Panc1 (cell line): ENCODE data around the gene MYO18B. TPM values are rescaled to one million over a fixed set of nuclear protein-coding genes. Genes with fewer than 3 reads are reported as not detected.

Experiments used
- ATAC-seq: fragments of 200-7000 bp; cut with Tn5 transposase; 2 replicates; pipeline ENCODE4 v1.9.1; 2020; ENCODE audit warnings: mild to moderate bottlenecking, moderate library complexity
- BruUV-seq: library from RNA; stranded (reverse); fragments of 400-500 nt; replicated peaks from 2 replicates; lab custom pipeline; 2021; lab: Mats Ljungman, UMichigan
- CTCF ChIA-PET: fragments of 300-600 bp; sonication (Branson Sonifier 250); formaldehyde crosslinking; loops from one replicate; lab custom pipeline; 2022; ENCODE audit warnings: antibody characterized with exemption; lab: Charles Lee
- POLR2A ChIA-PET: fragments of 300-600 bp; sonication (Branson Sonifier 250); formaldehyde crosslinking; loops from one replicate; lab custom pipeline; 2022; ENCODE audit warnings: antibody characterized with exemption; lab: Charles Lee
- DNase-seq: peaks from one replicate; pipeline ENCODE4 v3.0.0-alpha.2; 2010; ENCODE audit warnings: low read depth, low spot score
- H3K27ac ChIP-seq: 2 replicates; pipeline ENCODE4 v1.5.1; 2011; ENCODE audit warnings: mild to moderate bottlenecking, low read length, inconsistent platforms
- H3K27me3 ChIP-seq: fragments of 200-500 bp; sonication (Bioruptor generic); 2 replicates; pipeline ENCODE4 v1.6.0; 2014; ENCODE audit warnings: low read length, inconsistent platforms; ENCODE audit not compliant: control insufficient read depth, insufficient read depth
- H3K36me3 ChIP-seq: fragments of 200-500 bp; sonication (Bioruptor generic); 2 replicates; pipeline ENCODE4 v1.5.1; 2014; ENCODE audit warnings: inconsistent platforms, mild to moderate bottlenecking, low read length, moderate library complexity; ENCODE audit not compliant: control insufficient read depth, insufficient read depth
- H3K4me1 ChIP-seq: 2 replicates; pipeline ENCODE4 v1.5.1; 2011; ENCODE audit warnings: inconsistent platforms, mild to moderate bottlenecking, low read length, moderate library complexity; ENCODE audit not compliant: control insufficient read depth, insufficient read depth
- H3K4me3 ChIP-seq, 2 experiments: 2 replicates each; pipeline ENCODE4 v1.5.1; 2011 to 2012; ENCODE audit warnings: low read depth in 2 of 2, low read length in 2 of 2, mild to moderate bottlenecking in 2 of 2, inconsistent platforms in 1 of 2, moderate library complexity in 1 of 2
- H3K9me3 ChIP-seq: fragments of 200-500 bp; sonication (Bioruptor generic); 2 replicates; pipeline ENCODE4 v1.5.1; 2014; ENCODE audit warnings: low read depth, mild to moderate bottlenecking, inconsistent platforms, low read length, moderate library complexity; ENCODE audit not compliant: control insufficient read depth, insufficient read depth
- POLR2AphosphoS5 ChIP-seq: IDR thresholded peaks from 2 replicates; pipeline ENCODE4 v1.6.1; 2012; ENCODE audit warnings: mild to moderate bottlenecking, low read depth, low read length, moderate library complexity
- SIN3A ChIP-seq: IDR thresholded peaks from 2 replicates; pipeline ENCODE4 v1.6.1; 2012; ENCODE audit warnings: low read depth, mild to moderate bottlenecking, low read length, moderate library complexity, borderline replicate concordance; ENCODE audit not compliant: insufficient read depth
- TCF7L2 ChIP-seq: IDR thresholded peaks from 2 replicates; pipeline ENCODE4 v1.6.1; 2011; ENCODE audit warnings: mild to moderate bottlenecking, low read depth, low read length, inconsistent platforms
- in situ Hi-C: cut with HindIII; loops from 2 replicates; pipeline ENCODE4 v1.10.0; 2016; ENCODE audit warnings: low sequenced_read_pairs, low pct_unique_long_range_greater_than_20kb
- intact Hi-C: fragments of 100-400 bp; cut with micrococcal nuclease; formaldehyde crosslinking; loops from one replicate; pipeline ENCODE4 v1.10.0; 2022; ENCODE audit not compliant: unreplicated experiment
- total RNA-seq: library from RNA; stranded (reverse); gene quantifications from one replicate; pipeline ENCODE4 v1.2.1, GENCODE V29; 2021; ENCODE audit not compliant: unreplicated experiment
- TF ChIP-seq, protein P1 (sequence below), 2 experiments: IDR thresholded peaks; 2 replicates each; pipeline ENCODE4 v1.6.1; 2011 to 2012; ENCODE audit warnings: low read depth in 2 of 2, control low read depth in 1 of 2, low read length in 1 of 2, mild to moderate bottlenecking in 1 of 2, moderate library complexity in 1 of 2; ENCODE audit not compliant: insufficient read depth in 1 of 2
- TF ChIP-seq, protein P2 (sequence below): fragments of 450-650 bp; IDR thresholded peaks from 2 replicates; pipeline ENCODE4 v1.5.1; 2017; ENCODE audit warnings: mild to moderate bottlenecking

The MYO18B gene
- total RNA-seq, 1 experiment from 2014 or later = not detected

DNA sequence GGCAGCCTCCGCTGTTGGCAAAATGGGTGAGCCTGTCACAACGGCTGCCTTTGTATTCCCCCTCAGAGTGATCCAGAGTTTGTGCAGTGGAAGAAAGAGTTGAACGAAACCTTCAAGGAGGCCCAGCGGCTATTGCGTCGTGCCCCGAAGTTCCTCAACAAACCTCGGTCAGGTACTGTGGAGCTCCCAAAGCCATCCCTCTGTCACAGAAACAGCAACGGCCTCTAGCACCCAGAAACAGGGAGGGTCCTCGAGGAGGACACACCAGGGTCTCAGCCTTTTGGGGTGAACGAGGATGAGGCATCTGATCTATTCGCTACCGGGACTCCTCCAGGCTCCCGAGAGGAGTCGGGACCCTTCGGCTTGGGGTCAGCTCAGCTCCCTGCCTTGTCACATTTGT is 19.8 kb upstream of the MYO18B start:
- BruUV-seq = no TSS peak
- Histone ChIP-seq H3K36me3 (no peaks in the 10 kb centered on the region), H3K4me1 (no peaks in the 10 kb centered on the region), H3K4me3 (no peak overlapping the region), H3K27ac (no peak overlapping the region), H3K27me3 (no peaks in the 10 kb centered on the region), H3K9me3 (no peaks in the 10 kb centered on the region)
- intact Hi-C loops (no loop called here), in situ Hi-C loops (no loop called here)
- ATAC-seq (no peak), DNase-seq (no peak)
- CTCF ChIA-PET = no interaction called here
- TF ChIP-seq, protein P1, sequence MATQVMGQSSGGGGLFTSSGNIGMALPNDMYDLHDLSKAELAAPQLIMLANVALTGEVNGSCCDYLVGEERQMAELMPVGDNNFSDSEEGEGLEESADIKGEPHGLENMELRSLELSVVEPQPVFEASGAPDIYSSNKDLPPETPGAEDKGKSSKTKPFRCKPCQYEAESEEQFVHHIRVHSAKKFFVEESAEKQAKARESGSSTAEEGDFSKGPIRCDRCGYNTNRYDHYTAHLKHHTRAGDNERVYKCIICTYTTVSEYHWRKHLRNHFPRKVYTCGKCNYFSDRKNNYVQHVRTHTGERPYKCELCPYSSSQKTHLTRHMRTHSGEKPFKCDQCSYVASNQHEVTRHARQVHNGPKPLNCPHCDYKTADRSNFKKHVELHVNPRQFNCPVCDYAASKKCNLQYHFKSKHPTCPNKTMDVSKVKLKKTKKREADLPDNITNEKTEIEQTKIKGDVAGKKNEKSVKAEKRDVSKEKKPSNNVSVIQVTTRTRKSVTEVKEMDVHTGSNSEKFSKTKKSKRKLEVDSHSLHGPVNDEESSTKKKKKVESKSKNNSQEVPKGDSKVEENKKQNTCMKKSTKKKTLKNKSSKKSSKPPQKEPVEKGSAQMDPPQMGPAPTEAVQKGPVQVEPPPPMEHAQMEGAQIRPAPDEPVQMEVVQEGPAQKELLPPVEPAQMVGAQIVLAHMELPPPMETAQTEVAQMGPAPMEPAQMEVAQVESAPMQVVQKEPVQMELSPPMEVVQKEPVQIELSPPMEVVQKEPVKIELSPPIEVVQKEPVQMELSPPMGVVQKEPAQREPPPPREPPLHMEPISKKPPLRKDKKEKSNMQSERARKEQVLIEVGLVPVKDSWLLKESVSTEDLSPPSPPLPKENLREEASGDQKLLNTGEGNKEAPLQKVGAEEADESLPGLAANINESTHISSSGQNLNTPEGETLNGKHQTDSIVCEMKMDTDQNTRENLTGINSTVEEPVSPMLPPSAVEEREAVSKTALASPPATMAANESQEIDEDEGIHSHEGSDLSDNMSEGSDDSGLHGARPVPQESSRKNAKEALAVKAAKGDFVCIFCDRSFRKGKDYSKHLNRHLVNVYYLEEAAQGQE (IDR thresholded peaks at IDR 0.05; ENCODE audit: insufficient read depth in 1 of 2, low read depth in 2 of 2, low read length in 1 of 2) = no peak
- TF ChIP-seq, protein P2, sequence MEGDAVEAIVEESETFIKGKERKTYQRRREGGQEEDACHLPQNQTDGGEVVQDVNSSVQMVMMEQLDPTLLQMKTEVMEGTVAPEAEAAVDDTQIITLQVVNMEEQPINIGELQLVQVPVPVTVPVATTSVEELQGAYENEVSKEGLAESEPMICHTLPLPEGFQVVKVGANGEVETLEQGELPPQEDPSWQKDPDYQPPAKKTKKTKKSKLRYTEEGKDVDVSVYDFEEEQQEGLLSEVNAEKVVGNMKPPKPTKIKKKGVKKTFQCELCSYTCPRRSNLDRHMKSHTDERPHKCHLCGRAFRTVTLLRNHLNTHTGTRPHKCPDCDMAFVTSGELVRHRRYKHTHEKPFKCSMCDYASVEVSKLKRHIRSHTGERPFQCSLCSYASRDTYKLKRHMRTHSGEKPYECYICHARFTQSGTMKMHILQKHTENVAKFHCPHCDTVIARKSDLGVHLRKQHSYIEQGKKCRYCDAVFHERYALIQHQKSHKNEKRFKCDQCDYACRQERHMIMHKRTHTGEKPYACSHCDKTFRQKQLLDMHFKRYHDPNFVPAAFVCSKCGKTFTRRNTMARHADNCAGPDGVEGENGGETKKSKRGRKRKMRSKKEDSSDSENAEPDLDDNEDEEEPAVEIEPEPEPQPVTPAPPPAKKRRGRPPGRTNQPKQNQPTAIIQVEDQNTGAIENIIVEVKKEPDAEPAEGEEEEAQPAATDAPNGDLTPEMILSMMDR = no peak
- no peak for TF ChIP-seq SIN3A
- no peak for TF ChIP-seq TCF7L2
- POLR2A ChIA-PET = no interaction called here

DNA sequence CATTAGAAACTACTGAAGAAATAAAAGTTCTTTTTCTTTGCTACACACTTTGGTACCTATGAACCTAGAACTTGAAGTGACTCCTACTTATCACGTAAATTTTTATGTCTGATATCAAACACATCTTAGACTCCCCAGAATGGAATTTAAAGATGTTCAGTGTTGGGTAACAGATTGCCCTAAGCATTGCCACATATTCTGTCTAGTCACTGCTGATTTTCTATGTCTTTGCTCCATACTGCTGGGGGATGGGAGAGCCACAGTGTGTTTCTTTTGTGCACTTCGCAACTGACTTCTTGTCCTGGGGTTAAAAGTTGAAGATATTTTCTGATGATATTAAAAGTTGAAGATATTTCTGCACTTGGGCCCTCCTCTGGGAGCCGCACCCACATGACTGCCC is 19.4 kb upstream of the MYO18B start:
- DNase-seq (no peak), ATAC-seq (no peak)
- no peak overlapping the region for H3K27ac ChIP-seq
- no peaks in the 10 kb centered on the region for H3K36me3 ChIP-seq
- H3K4me3 ChIP-seq = no peak overlapping the region
- no TSS peak for BruUV-seq
- TF ChIP-seq TCF7L2 (no peak), SIN3A (no peak)
- no peaks in the 10 kb centered on the region for H3K27me3 ChIP-seq
- H3K9me3 ChIP-seq = no peaks in the 10 kb centered on the region
- intact Hi-C loops (no loop called here), in situ Hi-C loops (no loop called here)
- no peaks in the 10 kb centered on the region for H3K4me1 ChIP-seq
- ChIA-PET POLR2A (no interaction called here), CTCF (no interaction called here)

DNA sequence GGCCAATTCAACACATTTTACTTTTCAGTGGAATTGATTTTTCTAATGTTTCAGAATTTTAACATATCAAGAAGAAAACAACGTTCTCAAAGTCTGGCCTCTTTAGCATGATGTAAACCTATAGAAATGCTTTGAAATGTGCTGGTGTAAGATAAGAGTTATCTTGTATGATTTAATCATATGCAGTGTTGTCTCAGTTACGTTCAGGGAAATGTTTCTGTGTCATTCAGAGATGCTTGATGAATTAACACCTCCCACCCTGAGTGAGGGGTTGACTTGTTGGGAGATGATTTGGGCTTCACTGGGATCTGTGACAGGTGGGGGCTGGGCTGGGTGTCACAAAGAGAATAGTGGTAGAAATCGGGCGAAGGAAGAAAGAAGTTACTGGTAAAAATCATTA is 15.7 kb upstream of the MYO18B start:
- TF ChIP-seq TCF7L2 (no peak), POLR2AphosphoS5 (no peak), SIN3A (no peak)
- TF ChIP-seq, protein P1 (IDR thresholded peaks at IDR 0.05; ENCODE audit: insufficient read depth in 1 of 2, low read depth in 2 of 2, low read length in 1 of 2) = no peak
- TF ChIP-seq, protein P2 = no peak

More for the DNA sequence above, 15.7 kb upstream of the MYO18B start:
- H3K36me3 ChIP-seq = no peaks in the 10 kb centered on the region
- H3K4me1 ChIP-seq = no peaks in the 10 kb centered on the region
- in situ Hi-C loops (no loop called here), intact Hi-C loops (no loop called here)
- ATAC-seq (no peak), DNase-seq (no peak)
- H3K4me3 ChIP-seq = no peak overlapping the region
- no peak overlapping the region for H3K27ac ChIP-seq
- CTCF ChIA-PET = no interaction called here
- H3K9me3 ChIP-seq = no peaks in the 10 kb centered on the region
- POLR2A ChIA-PET = no interaction called here
- no TSS peak for BruUV-seq
- no peaks in the 10 kb centered on the region for H3K27me3 ChIP-seq
